GM18505 (cell line): ENCODE results near the gene TAF11L2.
"Not testable (repeated sequence)": the region's sequence is repeated elsewhere in the genome, so short reads cannot be mapped to it uniquely, and the experiment has no call there.

Experiments
- ATAC-seq: cut with Tn5 transposase; IDR thresholded peaks from one replicate; pipeline ENCODE4 v1.9.1; 2021; ENCODE audit not compliant: unreplicated experiment
- POLR2A ChIP-seq: IDR thresholded peaks from 4 replicates; pipeline ENCODE4 v1.6.1; 2011; ENCODE audit warnings: borderline replicate concordance; ENCODE audit not compliant: insufficient read depth, insufficient read length; ENCODE audit errors: extremely low read depth

Gene TAF11L2

GRCh38 chr5:17497931-17498330 is at the start of gene TAF11L2:
Gene TAF11L2, plus strand, starts transcription at chr5:17498231.
- ATAC-seq: not testable (repeated sequence)

- no peak for ATAC-seq
- TF ChIP-seq POLR2A: no peak
Observed at GRCh38 chr5:17448877-17449276, 49.2 kb upstream of the TAF11L2 start.

GRCh38 chr5:17452936-17453335 is 45.1 kb upstream of the TAF11L2 start:
- TF ChIP-seq POLR2A: no peak
- ATAC-seq: no peak

- TF ChIP-seq POLR2A: no peak
- ATAC-seq: no peak
Observed at GRCh38 chr5:17455942-17456341, 42.1 kb upstream of the TAF11L2 start.

- no peak for TF ChIP-seq POLR2A
Observed at GRCh38 chr5:17461793-17462192, 36.2 kb upstream of the TAF11L2 start.

GRCh38 chr5:17463653-17464052 is 34.4 kb upstream of the TAF11L2 start:
- TF ChIP-seq POLR2A: no peak
- ATAC-seq: no peak

More at GRCh38 chr5:17461793-17462192, 36.2 kb upstream of the TAF11L2 start:
- no peak for ATAC-seq

- no peak for ATAC-seq
- no peak for TF ChIP-seq POLR2A
Observed at GRCh38 chr5:17470064-17470463, 28.0 kb upstream of the TAF11L2 start.

- ATAC-seq: not testable (repeated sequence)
Observed at GRCh38 chr5:17475064-17475463, 23.0 kb upstream of the TAF11L2 start.

- ATAC-seq: no peak
- TF ChIP-seq POLR2A: no peak
Observed at GRCh38 chr5:17477043-17477442, 21.0 kb upstream of the TAF11L2 start.

- no peak for ATAC-seq
- no peak for TF ChIP-seq POLR2A
Observed at GRCh38 chr5:17477573-17478265, 20.3 kb upstream of the TAF11L2 start.

GRCh38 chr5:17481378-17481777 is 16.7 kb upstream of the TAF11L2 start:
- no peak for TF ChIP-seq POLR2A
- no peak for ATAC-seq

- no peak for ATAC-seq
- TF ChIP-seq POLR2A: no peak
Observed at GRCh38 chr5:17482790-17483189, 15.2 kb upstream of the TAF11L2 start.

- not testable (repeated sequence) for ATAC-seq
Observed at GRCh38 chr5:17486464-17487173, 11.4 kb upstream of the TAF11L2 start.

- TF ChIP-seq POLR2A: no peak
- no peak for ATAC-seq
Observed at GRCh38 chr5:17487174-17487512, 10.9 kb upstream of the TAF11L2 start.

- not testable (repeated sequence) for ATAC-seq
Observed at GRCh38 chr5:17491257-17491656, 6.8 kb upstream of the TAF11L2 start.
